ENCODE results near the gene SLC6A8.
"Not testable (repeated sequence)": the region's sequence is repeated elsewhere in the genome, so short reads cannot be mapped to it uniquely, and the experiment has no call there.

DNA sequence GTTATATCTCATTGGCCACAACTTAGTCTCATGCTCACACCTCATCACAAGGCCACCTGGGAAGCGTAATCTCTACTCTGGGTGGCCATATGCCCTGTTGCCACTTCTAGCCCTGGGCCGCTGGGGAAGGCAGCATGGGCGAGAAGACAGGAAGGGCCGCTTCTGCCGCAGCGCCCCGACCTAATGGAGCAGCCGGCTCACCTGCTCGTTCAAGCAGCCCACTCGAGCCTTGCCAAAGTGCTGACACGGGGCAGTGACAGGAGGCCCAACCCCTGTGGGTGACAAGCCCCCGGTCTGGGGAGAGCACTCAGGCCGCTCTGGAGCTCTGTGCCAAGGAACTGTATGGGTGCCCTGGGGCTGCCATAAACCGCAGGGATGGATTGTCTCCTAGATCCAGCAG, 54.4 kb downstream of the SLC6A8 start:
- TF ChIP-seq EP300, POLR2AphosphoS5 (IDR thresholded peaks at IDR 0.05): not testable (repeated sequence)
- TF ChIP-seq, protein P1, sequence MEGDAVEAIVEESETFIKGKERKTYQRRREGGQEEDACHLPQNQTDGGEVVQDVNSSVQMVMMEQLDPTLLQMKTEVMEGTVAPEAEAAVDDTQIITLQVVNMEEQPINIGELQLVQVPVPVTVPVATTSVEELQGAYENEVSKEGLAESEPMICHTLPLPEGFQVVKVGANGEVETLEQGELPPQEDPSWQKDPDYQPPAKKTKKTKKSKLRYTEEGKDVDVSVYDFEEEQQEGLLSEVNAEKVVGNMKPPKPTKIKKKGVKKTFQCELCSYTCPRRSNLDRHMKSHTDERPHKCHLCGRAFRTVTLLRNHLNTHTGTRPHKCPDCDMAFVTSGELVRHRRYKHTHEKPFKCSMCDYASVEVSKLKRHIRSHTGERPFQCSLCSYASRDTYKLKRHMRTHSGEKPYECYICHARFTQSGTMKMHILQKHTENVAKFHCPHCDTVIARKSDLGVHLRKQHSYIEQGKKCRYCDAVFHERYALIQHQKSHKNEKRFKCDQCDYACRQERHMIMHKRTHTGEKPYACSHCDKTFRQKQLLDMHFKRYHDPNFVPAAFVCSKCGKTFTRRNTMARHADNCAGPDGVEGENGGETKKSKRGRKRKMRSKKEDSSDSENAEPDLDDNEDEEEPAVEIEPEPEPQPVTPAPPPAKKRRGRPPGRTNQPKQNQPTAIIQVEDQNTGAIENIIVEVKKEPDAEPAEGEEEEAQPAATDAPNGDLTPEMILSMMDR (IDR thresholded peaks at IDR 0.05) = not testable (repeated sequence)
